NCI-H345 (cell line): ENCODE data around the gene DYNC2LI1.

Source experiments
- DNase-seq: peaks from one replicate; lab custom pipeline; 2025; lab: John Stamatoyannopoulos, UW

DYNC2LI1 gene

GRCh38 chr2:43818761-43819160 lies 44.9 kb downstream of the DYNC2LI1 start:
- DNase-seq = no peak

DNA sequence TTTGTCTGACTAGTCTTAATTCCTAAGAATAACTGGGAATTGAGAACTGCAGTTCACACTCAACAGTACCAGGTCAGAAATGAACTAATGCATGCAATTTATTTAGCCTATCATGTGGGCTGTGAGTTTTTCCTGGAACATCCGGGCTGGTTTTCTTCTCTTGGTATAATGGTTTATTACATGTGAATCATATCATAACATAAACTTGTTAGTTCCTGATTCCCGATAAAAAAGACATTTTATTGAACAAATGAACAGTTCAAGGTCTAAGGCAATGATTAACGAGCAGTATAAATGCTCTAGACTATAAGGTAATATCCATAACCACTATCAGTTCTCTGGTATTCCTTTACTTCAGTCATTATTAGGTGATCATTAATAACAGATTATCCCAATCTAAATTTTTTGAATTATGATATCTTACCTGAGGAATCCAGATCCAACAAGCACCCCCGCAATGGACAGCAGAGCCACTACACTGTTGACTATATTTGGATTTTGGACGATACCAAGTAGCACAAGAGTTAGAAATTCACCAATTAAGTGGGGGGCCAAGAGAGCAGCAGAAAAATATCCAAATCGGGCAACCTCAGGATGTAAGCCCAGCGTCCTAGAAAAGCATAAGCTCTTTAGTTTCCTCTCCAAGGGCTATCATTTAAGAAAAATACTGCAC lies 45.8 kb downstream of the DYNC2LI1 start:
- DNase-seq = no peak

- no peak for DNase-seq
These were observed 49.0 kb downstream of the DYNC2LI1 start for GRCh38 chr2:43822839-43823238.

GRCh38 chr2:43823751-43824150 lies 49.9 kb downstream of the DYNC2LI1 start:
- DNase-seq = no peak

- DNase-seq = no peak
These were observed 50.7 kb downstream of the DYNC2LI1 start for GRCh38 chr2:43824512-43824911.

GRCh38 chr2:43824951-43825493 lies 51.2 kb downstream of the DYNC2LI1 start:
- DNase-seq = no peak

- DNase-seq = no peak
These were observed 52.0 kb downstream of the DYNC2LI1 start for GRCh38 chr2:43825841-43826240.

DNA sequence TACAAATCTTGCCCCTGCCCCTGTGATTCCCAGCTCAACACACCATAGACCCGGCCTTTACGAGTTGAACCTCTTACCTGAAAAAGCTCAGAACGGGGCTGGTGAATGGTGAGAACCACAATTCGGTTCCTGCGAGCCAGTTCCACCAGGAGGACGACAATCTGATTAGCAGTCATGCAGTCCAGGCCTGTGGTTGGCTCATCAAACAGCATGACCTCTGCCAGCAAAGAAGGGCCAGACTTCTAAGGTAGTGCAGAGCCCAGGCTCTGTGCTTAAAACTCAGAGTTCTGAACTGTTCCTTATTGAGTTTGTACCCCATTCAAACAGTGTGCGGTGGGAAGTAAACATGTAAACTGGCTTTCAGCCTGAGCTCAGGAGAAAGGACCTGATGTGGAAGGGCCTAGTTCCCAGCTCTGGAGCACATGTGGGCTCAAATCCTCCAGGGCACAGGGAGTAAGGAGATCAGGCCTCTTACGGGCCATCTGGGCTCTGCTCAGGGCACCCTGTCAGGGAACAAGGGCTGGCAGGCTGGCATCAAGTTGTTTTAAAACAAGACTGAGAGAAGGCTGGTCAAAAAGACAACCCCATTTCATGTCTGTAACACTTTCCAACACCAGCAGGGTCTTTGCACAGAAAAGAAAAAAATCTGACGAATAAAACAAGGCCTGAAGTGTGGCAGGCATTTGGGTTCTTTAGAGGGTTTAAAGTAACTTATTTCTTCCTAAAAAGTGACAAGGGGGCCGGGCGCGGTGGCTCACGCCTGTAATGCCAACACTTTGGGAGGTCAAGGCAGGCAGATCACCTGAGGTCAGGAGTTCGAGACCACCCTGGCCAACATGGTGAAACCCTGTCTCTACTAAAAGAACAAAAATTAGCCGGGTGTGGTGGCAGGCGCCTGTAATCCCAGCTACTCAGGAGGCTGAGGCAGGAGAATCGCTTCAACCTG lies 52.7 kb downstream of the DYNC2LI1 start:
- DNase-seq = no peak

DNA sequence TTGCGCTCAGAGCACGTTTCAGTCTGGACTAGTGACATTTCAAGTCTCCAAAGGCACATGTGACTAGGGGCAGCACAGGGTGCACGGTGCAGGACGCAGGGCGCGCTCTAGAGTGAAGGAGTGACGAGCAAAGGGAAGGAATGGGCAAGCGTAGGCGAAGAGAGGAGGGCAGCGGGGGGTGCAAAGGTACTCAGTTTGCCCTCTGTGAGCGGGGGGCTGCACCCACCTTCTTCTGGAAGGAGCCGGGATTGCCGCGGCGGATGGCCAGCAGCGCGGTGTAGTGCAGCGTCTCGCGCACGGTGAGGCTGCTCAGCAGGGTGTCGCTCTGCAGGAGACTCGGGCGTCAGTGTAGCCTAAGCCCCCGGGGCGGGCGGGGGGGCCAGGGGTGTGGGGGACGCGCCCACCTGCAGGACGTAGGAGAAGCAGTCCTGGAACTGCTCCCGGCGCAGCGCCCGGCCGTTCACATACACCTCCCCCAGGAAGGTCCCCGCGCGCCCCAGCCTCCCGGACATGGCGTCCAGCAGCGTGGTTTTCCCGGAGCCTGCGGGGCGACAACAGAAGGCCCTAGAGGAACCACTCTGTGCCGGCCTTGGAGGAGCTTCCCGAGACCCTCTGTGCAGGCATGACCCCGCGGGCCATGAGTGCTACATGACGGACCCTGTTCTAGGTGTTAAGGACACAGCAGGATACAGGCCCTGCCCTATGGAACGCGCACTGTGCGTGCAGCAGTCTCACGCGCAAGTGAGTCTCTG lies 57.9 kb downstream of the DYNC2LI1 start:
- peak; percentile 45 for DNase-seq

GRCh38 chr2:43832457-43832856 lies 58.6 kb downstream of the DYNC2LI1 start:
- no peak for DNase-seq

DNA sequence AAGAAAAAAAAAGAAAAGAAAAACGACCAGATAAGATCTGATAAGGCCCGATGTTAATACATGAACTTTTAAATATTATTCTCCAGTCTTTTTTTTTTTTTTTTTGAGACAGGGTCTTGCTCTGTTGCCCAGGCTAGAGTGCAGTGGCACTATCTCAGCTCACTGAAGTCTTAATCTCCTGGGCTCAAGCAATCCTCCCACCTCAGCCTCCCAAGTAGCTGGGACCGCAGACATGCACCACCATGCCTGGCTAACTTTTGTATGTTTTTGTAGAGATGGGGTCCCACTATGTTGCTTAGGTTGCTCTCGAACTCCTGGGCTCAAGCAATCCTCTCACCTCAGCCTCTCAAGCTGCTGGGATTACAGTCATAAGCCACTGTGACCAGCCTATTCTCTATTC lies 63.2 kb downstream of the DYNC2LI1 start:
- no peak for DNase-seq

- no peak for DNase-seq
These were observed 64.2 kb downstream of the DYNC2LI1 start for GRCh38 chr2:43837831-43838559.

- DNase-seq = no peak
These were observed 64.9 kb downstream of the DYNC2LI1 start, which contains the start of the genes ABCG5 and ABCG8 for GRCh38 chr2:43838560-43839267. Gene ABCG5 (minus strand): TSS chr2:43838839. CDS start chr2:43838679, 160 bp downstream. Gene ABCG8 (plus strand): TSS chr2:43838971. CDS start chr2:43839054, 83 bp downstream.

- DNase-seq = no peak
These were observed 66.1 kb downstream of the DYNC2LI1 start for GRCh38 chr2:43839776-43840564.

DNA sequence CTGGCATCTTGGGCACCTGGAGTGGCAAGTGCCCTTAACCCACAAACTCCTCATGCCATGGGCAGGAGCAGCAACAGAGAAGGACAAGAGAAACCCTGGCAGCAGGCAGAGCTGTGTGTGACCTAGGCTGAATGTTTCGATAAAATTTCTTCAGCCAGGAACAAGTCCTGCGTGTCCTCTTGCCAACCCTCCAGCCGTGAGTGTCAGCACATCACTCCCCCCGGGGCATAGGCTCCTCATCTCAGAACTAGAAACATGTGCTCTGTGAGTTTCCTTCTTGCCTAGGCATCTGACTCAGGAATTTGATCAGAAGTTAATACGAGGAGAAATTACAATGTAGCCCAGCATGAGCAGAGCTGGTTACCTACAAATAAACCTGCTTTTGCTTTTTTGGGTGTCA lies 67.1 kb downstream of the DYNC2LI1 start:
- DNase-seq = no peak

- DNase-seq = no peak
These were observed 68.4 kb downstream of the DYNC2LI1 start for GRCh38 chr2:43841949-43842865.

DNA sequence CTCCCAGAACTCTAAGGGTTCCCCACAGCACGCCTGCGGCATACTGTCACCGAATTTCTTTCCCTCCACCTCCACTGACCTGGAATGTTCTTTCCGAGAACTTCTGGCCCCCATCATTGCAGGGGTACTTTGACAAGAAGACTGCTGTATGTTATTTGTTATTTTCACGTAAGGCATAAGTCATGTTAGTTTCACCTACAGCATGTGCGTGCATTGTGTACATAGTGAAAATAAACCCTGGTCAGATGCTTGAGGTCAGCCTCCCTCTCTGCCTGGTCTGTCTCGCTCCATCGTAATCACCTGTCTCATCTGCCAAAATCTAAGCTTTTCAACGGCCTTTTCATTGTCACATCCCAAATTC lies 69.0 kb downstream of the DYNC2LI1 start:
- no peak for DNase-seq

DNA sequence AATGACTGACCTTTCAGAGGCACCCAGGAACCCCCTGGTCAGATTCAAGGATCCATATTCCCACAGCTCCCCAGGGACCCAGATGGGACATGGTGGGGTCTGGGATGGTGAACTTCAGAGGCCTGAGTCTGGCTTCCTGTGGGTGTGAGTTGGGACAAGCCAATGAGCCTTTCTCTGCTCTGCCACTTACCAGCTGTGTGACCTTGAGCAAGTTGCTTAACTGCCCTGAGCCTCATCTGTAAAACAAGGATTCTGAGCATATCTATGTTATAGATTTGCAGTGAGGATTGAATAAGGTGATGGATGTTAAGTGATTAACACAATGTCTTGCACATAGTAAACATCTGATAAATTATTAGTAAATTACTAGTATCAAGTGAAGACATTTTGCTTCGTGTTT lies 71.3 kb downstream of the DYNC2LI1 start:
- no peak for DNase-seq
